Activated CD8-positive, alpha-beta memory T cell treated with anti-CD3 and anti-CD28 coated beads, Interleukin-2, amount 50 U/mL, for 48 hours (primary cell): ENCODE measurements around the gene GPN2.

ENCODE experiments used
- DNase-seq: peaks from one replicate; pipeline ENCODE4 v3.0.0-alpha.2; 2020

The GPN2 gene

DNA sequence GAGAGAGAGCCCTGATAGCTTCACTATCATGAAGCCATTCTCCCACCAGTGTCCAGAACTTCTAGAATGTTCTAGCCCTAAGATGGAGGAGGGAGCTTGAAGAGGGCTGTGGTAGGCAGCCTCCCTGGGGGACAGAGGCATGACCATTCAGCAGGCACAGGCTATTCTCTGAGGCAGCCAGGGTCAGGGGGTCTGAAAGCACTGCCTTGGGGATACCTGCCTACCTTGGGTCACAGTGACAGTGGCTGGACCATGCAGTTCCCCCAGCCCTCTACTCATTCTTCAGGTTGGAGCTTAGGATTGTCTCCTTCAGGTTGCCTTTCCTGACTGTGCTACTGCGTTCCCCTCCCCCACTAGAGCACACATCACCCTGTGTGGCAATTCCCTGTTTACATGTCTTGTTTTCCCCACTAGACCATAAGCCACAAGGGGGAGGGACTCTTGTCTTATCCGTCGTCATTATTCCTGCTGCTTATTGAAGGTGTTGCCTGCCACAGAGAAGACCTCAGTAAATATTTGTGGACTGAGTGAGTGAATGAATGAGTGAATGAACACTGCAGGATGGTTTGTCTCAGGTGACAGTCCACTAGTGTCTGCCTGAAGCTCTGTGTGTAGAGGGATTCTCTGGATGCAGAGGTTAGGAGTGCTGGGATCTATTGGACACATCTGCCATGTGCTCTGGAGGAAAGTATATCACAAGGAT, 58.4 kb downstream of the GPN2 start:
- DNase-seq = no peak

DNA sequence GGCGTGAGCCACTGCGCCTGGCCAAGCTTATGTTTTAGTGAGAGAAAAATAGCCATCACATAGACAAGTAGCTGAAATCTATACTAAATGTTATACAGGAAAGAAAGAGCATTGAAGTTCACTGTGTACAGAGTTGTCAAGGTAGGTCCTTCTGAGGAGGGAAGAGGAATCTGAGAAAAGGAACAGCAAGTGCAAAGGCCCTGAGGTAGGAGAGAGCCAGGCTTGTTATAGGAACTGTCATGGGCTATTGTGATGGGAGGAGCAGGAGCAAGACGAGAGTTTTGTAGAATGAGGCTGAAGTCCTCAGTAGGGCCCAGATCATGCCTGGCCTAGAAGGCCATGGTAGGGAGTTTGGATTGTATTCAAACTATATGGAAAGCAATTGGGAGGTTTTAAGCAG, 59.0 kb downstream of the GPN2 start:
- DNase-seq = no peak

DNA sequence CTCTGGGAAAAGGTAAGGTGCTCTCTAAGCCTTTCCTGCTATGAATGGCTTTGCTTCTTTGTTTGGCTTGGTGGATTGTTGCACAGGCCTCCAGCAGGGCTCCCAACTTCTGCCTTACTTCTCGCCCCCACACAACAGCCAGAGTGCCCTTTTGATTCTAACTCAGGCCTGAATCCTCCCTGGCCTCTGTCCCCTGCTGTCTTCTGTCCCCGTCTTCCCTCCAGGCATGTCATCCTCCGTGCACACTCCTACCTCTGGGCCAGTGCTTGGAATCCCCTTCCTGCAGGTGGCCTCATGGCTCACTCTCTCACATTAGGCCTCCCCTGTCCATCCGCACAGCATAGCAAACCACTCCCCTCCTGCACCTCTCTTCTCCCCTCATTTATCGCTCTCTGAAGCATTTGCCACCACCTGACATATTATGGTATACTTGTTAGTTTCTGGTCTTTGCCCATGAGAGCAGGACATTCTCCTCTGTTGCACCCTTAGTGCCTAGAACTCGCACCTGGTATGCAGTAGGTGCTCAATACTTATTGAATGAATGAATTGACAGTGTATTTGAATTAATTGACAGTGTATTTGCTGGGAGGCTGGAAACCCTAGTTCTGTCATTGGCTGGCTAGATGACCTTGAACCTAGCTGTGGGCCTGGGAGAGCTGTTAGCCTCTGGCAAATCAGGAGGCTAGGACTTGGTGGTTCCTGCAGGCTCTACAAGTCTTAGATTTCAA, 60.7 kb downstream of the GPN2 start:
- DNase-seq = no peak

DNA sequence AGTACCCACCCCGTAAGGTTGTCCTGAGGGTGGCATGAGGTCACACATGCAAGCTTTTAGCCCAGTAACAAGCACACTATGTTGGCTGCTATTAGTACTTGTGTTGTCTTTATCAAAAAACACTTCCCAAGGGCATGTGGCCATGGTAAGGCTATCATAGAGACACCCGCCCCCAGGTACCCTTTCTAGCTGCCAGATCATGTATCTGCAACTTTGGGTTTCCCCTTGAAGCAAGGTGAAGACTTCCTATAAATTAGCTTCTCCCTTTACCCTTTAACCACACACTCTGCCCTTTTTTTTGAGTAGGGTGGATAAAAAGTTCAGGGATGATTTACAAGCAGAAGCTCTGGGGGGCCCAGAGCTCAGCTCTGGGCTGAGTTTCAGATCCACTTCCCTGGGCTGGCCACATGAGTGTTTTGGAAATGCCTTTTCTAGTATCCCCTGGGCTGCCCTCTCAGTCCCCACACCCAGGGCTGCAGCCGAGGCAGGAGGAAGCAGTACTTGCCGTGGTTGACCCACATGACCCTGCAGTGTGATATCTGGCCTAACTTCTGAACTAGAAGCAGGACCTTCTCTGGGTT, 61.6 kb downstream of the GPN2 start:
- no peak for DNase-seq

DNA sequence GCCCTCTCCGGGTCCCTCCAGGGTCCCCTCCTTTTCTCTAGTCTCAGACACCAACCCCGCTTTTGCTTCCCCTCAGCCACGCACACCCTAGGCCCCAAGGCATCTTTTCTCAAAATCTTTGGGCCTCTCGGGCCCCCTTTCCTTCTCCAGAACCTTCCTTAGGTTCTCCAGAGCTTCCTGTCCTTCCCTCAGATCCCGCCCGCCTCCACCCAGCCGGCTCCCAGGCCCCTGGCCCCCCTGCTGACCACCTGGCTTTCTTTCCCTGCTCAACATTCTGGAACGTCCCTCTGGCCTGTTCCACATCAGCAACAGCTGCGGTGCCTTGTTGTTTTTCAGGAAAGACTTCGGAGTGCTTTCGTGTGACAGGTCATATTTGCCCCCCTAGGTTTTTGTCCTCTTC, 62.4 kb downstream of the GPN2 start:
- DNase-seq = no peak

DNA sequence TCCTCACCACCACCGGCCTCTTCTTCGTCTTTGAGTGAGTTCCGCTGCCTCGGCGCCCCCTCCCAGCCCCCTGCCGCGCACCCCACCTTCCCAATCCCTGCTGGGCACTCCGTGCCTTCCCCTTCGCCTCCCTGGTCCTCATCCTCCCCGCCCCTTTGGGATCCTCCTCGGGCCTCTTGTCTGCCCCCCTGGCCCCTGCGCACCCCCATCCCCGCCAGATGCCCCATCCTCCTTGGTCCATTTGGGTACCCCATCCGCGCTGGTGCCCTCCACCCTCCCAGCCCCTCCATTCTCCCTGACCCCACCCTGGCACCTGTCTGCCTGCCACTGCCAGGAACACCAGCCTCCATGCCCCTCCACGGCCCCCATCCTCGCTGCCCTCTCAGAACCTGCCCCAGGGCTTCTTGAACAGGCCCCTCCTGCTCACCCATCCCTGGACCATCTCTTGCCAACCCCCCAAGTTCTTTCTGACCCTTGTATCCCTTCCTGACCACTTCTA, 62.9 kb downstream of the GPN2 start:
- no peak for DNase-seq

DNA sequence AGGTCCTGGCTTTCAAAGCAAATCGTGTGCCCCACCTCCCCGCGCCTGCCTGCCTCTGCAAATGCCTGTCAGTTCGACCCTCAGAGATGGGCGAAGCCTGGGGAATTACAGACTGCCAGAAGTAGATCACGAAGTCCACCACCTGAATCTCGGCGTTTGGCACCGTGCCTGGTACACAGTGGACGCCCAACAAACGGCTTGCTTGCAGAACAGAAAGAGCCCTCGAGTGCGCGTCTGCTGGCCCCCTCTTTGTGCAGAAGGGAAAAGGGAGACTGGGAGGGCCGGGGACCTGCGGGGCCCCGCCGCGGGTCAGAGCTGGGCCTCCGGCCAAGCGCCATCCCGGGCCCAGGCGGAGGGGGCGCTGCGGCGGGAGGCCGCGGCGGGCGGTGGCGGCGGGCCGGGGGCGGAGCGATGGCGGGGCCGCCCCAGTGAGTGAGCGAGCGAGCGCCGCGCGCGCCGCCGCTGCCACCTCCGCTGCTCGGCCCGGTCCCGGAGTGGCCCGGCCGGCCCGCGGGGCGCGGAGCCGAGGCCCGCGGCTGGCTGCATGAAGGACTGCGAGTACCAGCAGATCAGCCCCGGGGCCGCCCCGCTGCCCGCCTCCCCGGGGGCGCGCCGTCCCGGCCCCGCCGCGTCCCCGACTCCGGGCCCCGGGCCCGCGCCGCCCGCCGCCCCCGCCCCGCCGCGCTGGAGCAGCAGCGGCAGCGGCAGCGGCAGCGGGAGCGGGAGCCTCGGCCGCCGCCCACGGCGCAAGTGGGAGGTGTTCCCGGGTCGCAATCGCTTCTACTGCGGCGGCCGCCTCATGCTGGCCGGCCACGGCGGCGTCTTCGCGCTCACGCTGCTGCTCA, 63.6 kb downstream of the GPN2 start, which contains the start of gene ZDHHC18:
Gene ZDHHC18, plus strand, starts transcription at position 428 of the 845 bp plus-strand sequence. Its CDS starts 117 bp downstream, at position 545.
- DNase-seq = peak; percentile 88
